B cell (primary cell): Measurements from ENCODE around the gene CRABP1. TPM values are rescaled to one million over a fixed set of nuclear protein-coding genes. Genes with fewer than 3 reads are reported as not detected.

ENCODE experiments used
- ATAC-seq: fragments of 200-7000 bp; cut with Tn5 transposase; one replicate; pipeline ENCODE4 v1.10.0; 2021; ENCODE audit warnings: low read depth, mild to moderate bottlenecking, moderate number of reproducible peaks, moderate library complexity
- CTCF ChIA-PET: fragments of 350-600 bp; sonication (Branson Sonifier 250); formaldehyde crosslinking; loops from one replicate; lab custom pipeline; 2021; ENCODE audit warnings: antibody characterized with exemption, inconsistent platforms; lab: Charles Lee
- POLR2A ChIA-PET: fragments of 350-600 bp; sonication (Branson Sonifier 250); formaldehyde crosslinking; loops from one replicate; lab custom pipeline; 2021; ENCODE audit warnings: antibody characterized with exemption; lab: Charles Lee
- DNase-seq: peaks from one replicate; pipeline ENCODE4 v3.0.0; 2013
- H2AFZ ChIP-seq: 2 replicates; pipeline ENCODE4 v1.6.1; 2012; ENCODE audit warnings: mild to moderate bottlenecking, low read depth, low read length; ENCODE audit not compliant: insufficient read depth, poor library complexity, severe bottlenecking
- H3K27ac ChIP-seq, 2 donors: 1 replicate in 1 of 2; 2 replicates in 1 of 2; pipeline ENCODE4 v1.5.1; 2012 to 2013; ENCODE audit warnings: low read length in 2 of 2, mild to moderate bottlenecking in 2 of 2, moderate library complexity in 1 of 2
- H3K27me3 ChIP-seq, 4 experiments: fragments of 200-600 bp in 1 of 4; sonication (generic) in 1 of 4; replicated peaks in 1 of 4; 1 replicate in 2 of 4; 2 replicates in 2 of 4; pipeline versions ENCODE4 v1.6.1 to v1.7.0; 2013 to 2016; ENCODE audit warnings: low read length in 3 of 4, mild to moderate bottlenecking in 2 of 4, mixed read lengths in 1 of 4, moderate library complexity in 1 of 4; ENCODE audit not compliant: insufficient read depth in 4 of 4, control insufficient read depth in 3 of 4; ENCODE audit errors: control extremely low read depth in 1 of 4
- H3K36me3 ChIP-seq, 2 experiments: replicated peaks in 1 of 2; 1 replicate in 1 of 2; 2 replicates in 1 of 2; pipeline versions ENCODE4 v1.6.1 to v1.7.1; 2013; ENCODE audit warnings: low read length in 1 of 2; ENCODE audit not compliant: insufficient read depth in 2 of 2, control insufficient read depth in 1 of 2; ENCODE audit errors: control extremely low read depth in 1 of 2, extremely low read depth in 1 of 2
- H3K4me1 ChIP-seq, 2 donors: fragments of 200-600 bp in 1 of 2; sonication (generic) in 1 of 2; 1 replicate in 1 of 2; 2 replicates in 1 of 2; pipeline versions ENCODE4 v1.5.1 to v1.6.1; 2013 to 2017; ENCODE audit warnings: low read length in 2 of 2; ENCODE audit not compliant: control insufficient read depth in 2 of 2, insufficient read depth in 2 of 2
- H3K4me2 ChIP-seq: replicated peaks from 2 replicates; pipeline ENCODE3; 2012; ENCODE audit warnings: mild to moderate bottlenecking, low read depth, low read length; ENCODE audit not compliant: poor library complexity, severe bottlenecking
- H3K4me3 ChIP-seq, 5 experiments: fragments of 200-600 bp in 1 of 5; sonication (generic) in 1 of 5; 1 replicate in 3 of 5; 2 replicates in 2 of 5; pipeline versions ENCODE4 v1.5.1 to v1.7.0; 2011 to 2016; ENCODE audit warnings: low read length in 4 of 5, mild to moderate bottlenecking in 4 of 5, low read depth in 2 of 5, control low read depth in 1 of 5, moderate library complexity in 1 of 5; ENCODE audit not compliant: insufficient read depth in 1 of 5; ENCODE audit errors: control extremely low read depth in 1 of 5, extremely low read depth in 1 of 5
- H3K79me2 ChIP-seq: fragments of 200-600 bp; sonication (generic); one replicate; pipeline ENCODE4 v1.6.0; 2016; ENCODE audit warnings: low read length; ENCODE audit not compliant: control insufficient read depth, insufficient read depth
- H3K9ac ChIP-seq: fragments of 200-600 bp; sonication (generic); 2 replicates; pipeline ENCODE4 v1.6.1; 2017; ENCODE audit warnings: mild to moderate bottlenecking, low read length, moderate library complexity
- H3K9me3 ChIP-seq, 3 donors: one replicate each; pipeline versions ENCODE4 v1.6.1 to v1.7.1; 2013; ENCODE audit warnings: low read length in 2 of 3; ENCODE audit not compliant: control insufficient read depth in 2 of 3, insufficient read depth in 1 of 3; ENCODE audit errors: control extremely low read depth in 1 of 3
- H4K20me1 ChIP-seq: 2 replicates; pipeline ENCODE4 v1.6.0; 2012; ENCODE audit warnings: mild to moderate bottlenecking, low read length; ENCODE audit not compliant: insufficient read depth, control insufficient read depth, poor library complexity, severe bottlenecking
- H3K27ac Mint-ChIP-seq: one replicate; pipeline ENCODE4 v1.8.0; 2021; ENCODE audit warnings: mixed read lengths
- H3K27me3 Mint-ChIP-seq: one replicate; pipeline ENCODE4 v1.8.0; 2021; ENCODE audit warnings: mixed read lengths
- H3K4me1 Mint-ChIP-seq: one replicate; pipeline ENCODE4 v1.8.0; 2021; ENCODE audit warnings: mixed read lengths
- H3K4me3 Mint-ChIP-seq: one replicate; pipeline ENCODE4 v1.8.0; 2021; ENCODE audit warnings: mixed read lengths
- H3K9me3 Mint-ChIP-seq: one replicate; pipeline ENCODE4 v1.8.0; 2022; ENCODE audit warnings: mixed read lengths; ENCODE audit not compliant: insufficient read depth
- CTCF ChIP-seq: fragments of 200-600 bp; IDR thresholded peaks from one replicate; pipeline ENCODE4 v1.8.0; 2022; ENCODE audit warnings: antibody characterized with exemption, mild to moderate bottlenecking
- EZH2 ChIP-seq: IDR thresholded peaks from 2 replicates; pipeline ENCODE4 v1.6.1; 2012; ENCODE audit warnings: borderline replicate concordance, low read depth, mild to moderate bottlenecking, moderate library complexity, low read length; ENCODE audit not compliant: insufficient read depth, poor library complexity, severe bottlenecking
- WGBS: methylation state at CpG from one replicate; pipeline ENCODE4 v1.1.5; 2013; ENCODE audit warnings: missing lambda C conversion rate; ENCODE audit not compliant: insufficient coverage; 5-methylcytosine and 5-hydroxymethylcytosine counted together
- intact Hi-C: fragments of 100-400 bp; cut with micrococcal nuclease; formaldehyde crosslinking; loops from one replicate; pipeline ENCODE4 v1.10.0; 2022
- polyA plus RNA-seq: library from polyadenylated mRNA; depleted of rRNA; stranded (reverse); fragments of >200 nt; gene quantifications from 2 replicates; pipeline ENCODE4 v1.2.3, GENCODE V29; 2012
- total RNA-seq, 2 donors: library from RNA; stranded (reverse); fragments of 120-200 nt in 1 of 2; gene quantifications; 1 replicate in 1 of 2; 2 replicates in 1 of 2; pipeline versions ENCODE4 v1.2.3 to v1.2.4, GENCODE V29; 2013 to 2022

Gene CRABP1
- total and polyA plus RNA-seq, 2 donors (not counting 1 experiment from before 2014, with no cell fraction given) = not detected

GRCh38 chr15:78339559-78339958 is 594 bp upstream of the CRABP1 start:
- 29% methylated on average over 11 of the region's 17 CpGs for WGBS
- H2AFZ ChIP-seq = no peak overlapping the region
- H3K4me1 Mint-ChIP-seq = peaks cover 8% of the 10 kb centered on the region
- H3K4me3 ChIP-seq = no peak overlapping the region
- no peaks in the 10 kb centered on the region for H3K9me3 Mint-ChIP-seq
- H3K27me3 Mint-ChIP-seq = peaks cover 46% of the 10 kb centered on the region
- H3K27ac ChIP-seq = no peak overlapping the region
- no peak for ATAC-seq
- H3K27ac Mint-ChIP-seq = no peak overlapping the region
- peaks cover 4 to 7% of the 10 kb centered on the region in 2 donors for H3K4me1 ChIP-seq
- intact Hi-C loops = no loop called here
- TF ChIP-seq EZH2 (no peak), CTCF (no peak)
- no peaks in the 10 kb centered on the region for H4K20me1 ChIP-seq
- H3K9me3 ChIP-seq = no peaks in the 10 kb centered on the region
- ChIA-PET CTCF (no interaction called here), POLR2A (no interaction called here)
- no peaks in the 10 kb centered on the region for H3K79me2 ChIP-seq
- no peaks in the 10 kb centered on the region for H3K36me3 ChIP-seq
- peaks cover 0 to 32% (median 16%) of the 10 kb centered on the region in 4 experiments for H3K27me3 ChIP-seq
- no peak overlapping the region for H3K4me2 ChIP-seq
- no peak for DNase-seq
- H3K4me3 Mint-ChIP-seq = no peak overlapping the region
- no peak overlapping the region for H3K9ac ChIP-seq

GRCh38 chr15:78341057-78341987 is 1.2 kb downstream of the CRABP1 start:
- Histone ChIP-seq H3K36me3 (no peaks in the 10 kb centered on the region), H3K4me2 (no peak overlapping the region), H3K9me3 (no peaks in the 10 kb centered on the region), H2AFZ (no peak overlapping the region), H3K27me3 (peaks cover 0 to 32% (median 16%) of the 10 kb centered on the region in 4 experiments), H3K27ac (no peak overlapping the region), H3K9ac (no peak overlapping the region), H3K79me2 (no peaks in the 10 kb centered on the region), H3K4me3 (no peak overlapping the region), H4K20me1 (no peaks in the 10 kb centered on the region), H3K4me1 (peaks cover 4 to 7% of the 10 kb centered on the region in 2 donors)
- POLR2A ChIA-PET = no interaction called here
- Mint-ChIP-seq H3K9me3 (no peaks in the 10 kb centered on the region), H3K27me3 (peaks cover 59% of the 10 kb centered on the region), H3K4me3 (no peak overlapping the region), H3K4me1 (peaks cover 8% of the 10 kb centered on the region), H3K27ac (no peak overlapping the region)
- ATAC-seq = no peak
- whole genome bisulfite sequencing = 13% methylated on average over 46 of the region's 53 CpGs
- CTCF ChIA-PET = no interaction called here
- intact Hi-C loops = no loop called here
- TF ChIP-seq EZH2 (no peak), CTCF (no peak)
- no peak for DNase-seq
